NB4 (cell line): ENCODE results near the gene EPHA4.

Source experiments
- MYC ChIP-seq: IDR thresholded peaks from 2 replicates; pipeline ENCODE4 v1.6.1; 2011; ENCODE audit warnings: low read depth, low read length
- POLR2A ChIP-seq: IDR thresholded peaks from 2 replicates; pipeline ENCODE4 v1.6.1; 2011; ENCODE audit warnings: mild to moderate bottlenecking; ENCODE audit not compliant: insufficient read length; ENCODE audit errors: extremely low read depth
- TF ChIP-seq, protein P1 (sequence below): IDR thresholded peaks from one replicate; pipeline ENCODE4 v1.5.1; 2012; ENCODE audit warnings: low read depth, low read length
- TF ChIP-seq, protein P2 (sequence below): IDR thresholded peaks from 2 replicates; pipeline ENCODE4 v1.6.1; 2011; ENCODE audit warnings: low read depth, low read length

DNA sequence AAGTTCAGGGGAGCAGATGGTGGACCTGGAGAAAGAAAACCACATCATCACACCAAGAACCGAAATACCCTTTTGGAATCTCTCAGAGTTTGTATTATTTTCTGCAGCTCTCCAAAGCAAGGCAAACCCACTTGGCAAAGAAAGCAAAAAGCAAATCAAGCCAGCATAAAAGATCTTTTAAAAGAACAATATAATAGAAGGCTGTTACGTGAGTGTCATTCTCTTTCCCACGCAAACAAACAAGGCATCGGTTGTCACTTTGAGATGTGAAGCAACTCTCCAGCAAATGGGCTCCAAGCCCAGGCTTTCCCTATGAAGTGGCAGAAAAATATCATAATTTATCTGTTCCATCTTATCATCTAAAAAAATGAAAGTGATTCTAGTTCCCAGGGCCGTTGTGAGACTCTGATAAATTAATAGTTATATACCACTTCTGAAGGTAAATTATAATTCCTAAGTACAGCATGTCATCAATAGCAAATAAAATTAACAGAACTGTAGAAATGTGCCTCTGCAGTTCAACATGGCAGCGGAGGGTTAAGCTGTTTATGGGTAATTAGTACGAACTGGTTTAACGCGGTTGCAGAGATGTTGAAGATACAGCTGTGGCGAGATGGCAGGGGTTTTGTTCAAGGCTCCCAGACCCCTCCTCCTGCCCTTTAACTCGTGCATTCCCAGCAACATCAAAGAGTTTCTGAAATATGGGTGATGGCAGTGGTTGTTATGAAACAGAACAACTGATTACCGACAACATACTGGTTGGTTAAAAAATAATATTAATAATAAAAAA is 89.2 kb downstream of the EPHA4 start:
- TF ChIP-seq, protein P1, sequence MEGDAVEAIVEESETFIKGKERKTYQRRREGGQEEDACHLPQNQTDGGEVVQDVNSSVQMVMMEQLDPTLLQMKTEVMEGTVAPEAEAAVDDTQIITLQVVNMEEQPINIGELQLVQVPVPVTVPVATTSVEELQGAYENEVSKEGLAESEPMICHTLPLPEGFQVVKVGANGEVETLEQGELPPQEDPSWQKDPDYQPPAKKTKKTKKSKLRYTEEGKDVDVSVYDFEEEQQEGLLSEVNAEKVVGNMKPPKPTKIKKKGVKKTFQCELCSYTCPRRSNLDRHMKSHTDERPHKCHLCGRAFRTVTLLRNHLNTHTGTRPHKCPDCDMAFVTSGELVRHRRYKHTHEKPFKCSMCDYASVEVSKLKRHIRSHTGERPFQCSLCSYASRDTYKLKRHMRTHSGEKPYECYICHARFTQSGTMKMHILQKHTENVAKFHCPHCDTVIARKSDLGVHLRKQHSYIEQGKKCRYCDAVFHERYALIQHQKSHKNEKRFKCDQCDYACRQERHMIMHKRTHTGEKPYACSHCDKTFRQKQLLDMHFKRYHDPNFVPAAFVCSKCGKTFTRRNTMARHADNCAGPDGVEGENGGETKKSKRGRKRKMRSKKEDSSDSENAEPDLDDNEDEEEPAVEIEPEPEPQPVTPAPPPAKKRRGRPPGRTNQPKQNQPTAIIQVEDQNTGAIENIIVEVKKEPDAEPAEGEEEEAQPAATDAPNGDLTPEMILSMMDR = no peak
- TF ChIP-seq POLR2A (no peak), MYC (no peak)
- TF ChIP-seq, protein P2, sequence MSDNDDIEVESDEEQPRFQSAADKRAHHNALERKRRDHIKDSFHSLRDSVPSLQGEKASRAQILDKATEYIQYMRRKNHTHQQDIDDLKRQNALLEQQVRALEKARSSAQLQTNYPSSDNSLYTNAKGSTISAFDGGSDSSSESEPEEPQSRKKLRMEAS = no peak
